A549 treated with ZK216348 at 1 μM for 4 hours (cell line): ENCODE data around the gene DDB1. TPM values are rescaled to one million over a fixed set of nuclear protein-coding genes. Genes with fewer than 3 reads are reported as not detected.

Experiments used
- total RNA-seq: library from RNA; stranded (reverse); fragments of 200-300 nt; extraction: Qiagen RNA extraction; gene quantifications from 5 replicates; pipeline ENCODE4 v1.2.3, GENCODE V29; 2022; ENCODE audit warnings: low read depth

The DDB1 gene
- 150 to 188 TPM (median 175 TPM) in 5 replicates for total RNA-seq

DNA sequence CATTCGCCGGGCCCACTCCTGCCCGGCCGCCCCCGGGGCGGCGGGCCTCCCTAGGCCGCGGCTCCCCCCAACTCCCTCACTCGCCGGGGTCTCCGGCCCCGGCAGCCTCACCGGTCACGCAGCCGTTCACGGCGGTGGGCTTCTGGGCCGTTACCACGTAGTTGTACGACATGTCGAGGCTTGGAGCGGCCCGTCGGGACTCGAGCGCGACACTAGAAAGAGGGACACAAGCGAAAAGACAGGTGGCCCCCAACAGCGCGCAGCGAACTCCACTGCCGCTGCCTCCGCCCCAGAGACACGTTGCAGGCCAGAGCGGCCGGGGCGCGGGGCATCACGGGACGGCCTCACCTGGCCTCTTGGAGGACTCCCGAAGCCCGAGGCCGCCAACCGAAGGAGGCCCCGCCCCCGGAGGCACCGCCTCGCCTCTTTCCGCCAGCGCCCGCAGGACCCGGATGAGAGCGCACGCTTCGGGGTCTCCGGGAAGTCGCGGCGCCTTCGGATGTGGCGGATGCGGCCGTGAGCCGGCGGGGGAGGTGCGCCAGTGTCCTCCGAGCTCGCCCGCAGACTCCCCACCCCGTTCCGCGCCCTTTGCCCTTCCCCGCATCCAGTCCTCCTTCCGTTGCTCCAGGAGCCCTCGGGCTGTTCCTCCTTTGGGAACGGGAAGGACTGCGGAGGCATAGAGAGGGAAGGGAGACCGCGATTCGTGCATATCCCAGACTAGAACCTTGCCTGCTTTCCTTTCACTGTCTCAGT lies at the start of gene DDB1, which contains the start of gene TKFC:
Gene DDB1, minus strand, starts transcription at position 309 of the 753 bp plus-strand sequence. Its CDS starts 137 bp downstream, at position 172.
Gene TKFC, plus strand, starts transcription at position 432 of the 753 bp plus-strand sequence. CDS start 1,501 bp downstream, outside the sequence.

GRCh38 chr11:61361741-61362541 lies 29.0 kb upstream of the DDB1 start, which contains the start of the genes CYB561A3 and TMEM138:
TSS of gene CYB561A3 (minus strand) at chr11:61361882. CDS start at chr11:61356713, 5,169 bp downstream.
TSS of gene TMEM138 (plus strand) at chr11:61362374. CDS start at chr11:61364391, 2,017 bp downstream.

GRCh38 chr11:61294717-61295595 lies 37.9 kb downstream of the DDB1 start, which contains the start of gene VWCE:
TSS of gene VWCE (minus strand) at chr11:61295316. CDS start at chr11:61295037, 279 bp downstream.

Other genes starting within 250 kb of the DDB1 start
- not detected in 5 replicates for gene CD5, start 230.6 kb downstream of the DDB1 start, total RNA-seq
- 15.7 to 19.2 TPM (median 18.7 TPM) in 5 replicates for gene VPS37C, start 171.7 kb downstream of the DDB1 start, total RNA-seq
- not detected in 5 replicates for gene PGA3, start 129.6 kb downstream of the DDB1 start, total RNA-seq
- not detected in 5 replicates for gene PGA4, start 110.8 kb downstream of the DDB1 start, total RNA-seq
- gene PGA5, start 91.9 kb downstream of the DDB1 start, total RNA-seq: not detected in 5 replicates
- 0.25 to 1.0 TPM (median 0.54 TPM) in 5 replicates for gene VWCE, start 37.8 kb downstream of the DDB1 start, total RNA-seq
- 41.9 to 77.8 TPM (median 71.2 TPM) in 5 replicates for gene TKFC, start 123 bp upstream of the DDB1 start, total RNA-seq
- 28.4 to 53.4 TPM (median 50.3 TPM) in 5 replicates for gene CYB561A3, start 28.8 kb upstream of the DDB1 start, total RNA-seq
- 85.9 to 114 TPM (median 105 TPM) in 5 replicates for gene TMEM138, start 29.3 kb upstream of the DDB1 start, total RNA-seq
- 14.8 to 18.7 TPM (median 17.5 TPM) in 5 replicates for gene TMEM216, start 59.5 kb upstream of the DDB1 start, total RNA-seq
- gene CPSF7, start 96.9 kb upstream of the DDB1 start, total RNA-seq: 71.1 to 76.3 TPM (median 74.8 TPM) in 5 replicates
- 37.5 to 46.1 TPM (median 43.3 TPM) in 5 replicates for gene SDHAF2, start 97.0 kb upstream of the DDB1 start, total RNA-seq
- 0.09 to 0.24 TPM (median 0.12 TPM) in 4 of 5 replicates, not detected in the other for gene LRRC10B, start 175.6 kb upstream of the DDB1 start, total RNA-seq
- gene SYT7, start 248.0 kb upstream of the DDB1 start, total RNA-seq: 0.78 to 1.3 TPM (median 1.2 TPM) in 5 replicates